ENCODE data around the gene CCDC61. TPM values are rescaled to one million over a fixed set of nuclear protein-coding genes. Genes with fewer than 3 reads are reported as not detected.

CCDC61 gene
- total RNA-seq, 1 donor from 2014 or later = 11.8 TPM

DNA sequence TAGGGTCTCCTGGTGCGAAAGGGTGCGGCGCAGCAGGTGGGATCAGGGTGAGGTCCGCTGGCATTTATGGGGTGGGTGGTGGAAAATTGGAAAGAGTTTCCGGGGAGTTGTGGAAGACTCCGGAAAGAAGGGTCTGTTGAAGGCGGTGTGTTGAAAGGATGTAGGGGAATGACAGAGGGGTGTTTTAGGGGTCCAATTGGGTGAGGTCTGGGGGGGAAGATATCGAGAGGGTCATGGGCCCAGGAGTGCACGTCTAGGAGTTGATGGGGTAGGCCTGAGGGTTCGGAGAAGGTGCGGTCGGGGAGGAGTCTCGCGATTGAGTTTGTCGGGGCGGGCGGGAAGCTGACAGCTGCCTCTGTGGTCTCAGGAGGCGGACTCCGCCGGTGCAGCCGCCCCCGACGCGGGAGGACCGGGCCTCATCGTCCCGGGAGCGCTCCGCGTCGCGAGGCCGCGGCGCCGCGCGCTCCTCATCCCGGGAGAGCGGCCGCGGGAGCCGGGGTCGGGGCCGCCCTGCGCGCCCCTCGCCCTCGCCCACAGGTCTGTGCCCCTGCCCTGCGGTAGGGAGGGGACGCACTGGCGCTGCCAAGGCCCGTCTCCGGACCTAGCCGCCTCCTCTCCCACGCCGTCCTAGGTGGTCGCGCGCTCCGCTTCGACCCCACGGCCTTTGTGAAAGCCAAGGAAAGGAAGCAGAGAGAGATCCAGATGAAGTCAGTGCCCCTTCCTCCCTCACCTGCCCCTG lies 20.6 kb downstream of the CCDC61 start:
- no peak for DNase-seq (ENCODE audit: extremely low read depth, low read depth, low spot score)

DNA sequence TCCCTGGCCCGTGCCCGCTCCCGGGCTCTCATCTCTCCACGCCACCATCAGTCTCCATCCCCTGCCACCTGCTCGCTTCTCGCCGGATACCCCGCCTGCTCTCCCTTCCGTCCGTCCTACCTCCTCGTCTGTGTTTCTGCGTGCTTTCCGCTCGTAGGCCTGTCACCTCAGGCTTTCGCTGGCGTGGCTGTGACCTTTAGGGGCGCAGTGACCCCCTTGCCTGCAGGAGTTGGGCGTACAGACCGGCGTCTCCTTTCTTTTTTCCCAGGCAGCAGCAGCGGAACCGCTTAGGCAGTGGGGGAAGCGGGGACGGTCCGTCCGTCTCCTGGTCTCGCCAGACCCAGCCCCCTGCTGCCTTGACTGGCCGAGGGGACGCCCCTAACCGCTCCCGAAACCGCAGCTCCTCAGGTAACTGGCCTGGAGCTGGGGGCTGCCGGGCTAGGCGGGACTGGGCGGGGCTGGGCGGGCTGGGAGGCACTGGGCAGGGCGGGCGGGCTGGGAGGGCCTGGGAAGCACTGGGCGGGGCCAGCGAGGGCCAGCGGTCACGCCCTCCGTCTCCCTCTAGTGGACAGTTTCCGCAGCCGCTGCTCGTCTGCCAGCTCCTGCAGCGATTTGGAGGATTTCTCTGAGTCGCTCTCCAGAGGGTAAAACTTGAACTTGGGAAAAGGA lies 21.3 kb downstream of the CCDC61 start:
- DNase-seq (ENCODE audit: extremely low read depth, low read depth, low spot score) = no peak

DNA sequence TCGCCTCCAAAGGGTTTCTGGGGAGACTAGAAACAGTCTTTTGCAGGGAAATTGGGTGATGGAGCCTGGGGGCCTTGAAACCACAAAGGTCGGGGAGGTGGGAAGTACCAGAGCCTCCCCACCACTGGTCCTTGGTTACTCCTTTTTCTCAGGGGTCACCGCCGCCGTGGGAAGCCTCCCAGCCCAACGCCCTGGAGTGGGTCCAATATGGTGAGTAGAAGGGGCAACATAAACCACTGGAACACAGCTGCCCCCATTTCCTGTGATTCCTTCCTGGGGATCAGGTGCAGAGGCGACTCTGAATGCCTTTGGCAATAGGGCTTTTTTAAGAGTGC lies 21.8 kb downstream of the CCDC61 start:
- no peak for DNase-seq (ENCODE audit: extremely low read depth, low read depth, low spot score)

DNA sequence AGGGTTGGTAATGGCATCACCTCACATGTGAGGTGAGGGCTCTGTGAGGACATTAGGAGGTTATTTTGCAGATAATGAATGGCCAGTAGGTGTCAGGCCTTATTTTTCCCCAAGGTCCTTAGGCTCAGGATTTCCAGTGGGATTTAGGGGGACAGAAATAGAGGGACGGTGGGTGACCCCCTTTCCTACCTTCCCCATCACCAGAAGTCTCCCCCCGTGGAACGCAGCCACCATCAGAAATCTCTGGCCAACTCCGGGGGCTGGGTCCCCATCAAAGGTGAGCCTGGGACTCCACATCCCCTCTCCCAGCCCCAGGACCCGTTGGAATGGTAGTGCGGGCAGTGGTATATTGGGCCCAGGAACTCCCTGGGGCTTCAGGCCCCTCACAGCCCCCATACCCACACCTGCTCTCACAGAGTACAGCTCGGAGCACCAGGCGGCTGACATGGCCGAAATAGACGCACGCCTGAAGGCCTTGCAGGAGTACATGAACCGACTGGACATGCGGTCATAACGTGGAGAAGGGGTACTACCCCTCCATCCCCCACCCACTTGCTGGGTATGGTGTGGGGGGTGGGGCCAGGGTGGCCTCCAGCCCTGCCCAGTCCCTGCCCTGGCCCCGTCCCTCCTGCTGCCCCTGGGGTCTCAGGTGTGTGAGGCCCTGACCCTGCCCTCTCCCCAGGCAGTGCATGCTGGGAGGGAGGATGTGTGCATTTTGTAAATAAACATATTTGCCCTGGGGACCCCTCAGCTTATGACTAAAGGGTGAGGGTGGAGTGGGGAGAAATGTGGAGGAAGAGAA lies 22.8 kb downstream of the CCDC61 start:
- DNase-seq (ENCODE audit: extremely low read depth, low read depth, low spot score) = no peak

DNA sequence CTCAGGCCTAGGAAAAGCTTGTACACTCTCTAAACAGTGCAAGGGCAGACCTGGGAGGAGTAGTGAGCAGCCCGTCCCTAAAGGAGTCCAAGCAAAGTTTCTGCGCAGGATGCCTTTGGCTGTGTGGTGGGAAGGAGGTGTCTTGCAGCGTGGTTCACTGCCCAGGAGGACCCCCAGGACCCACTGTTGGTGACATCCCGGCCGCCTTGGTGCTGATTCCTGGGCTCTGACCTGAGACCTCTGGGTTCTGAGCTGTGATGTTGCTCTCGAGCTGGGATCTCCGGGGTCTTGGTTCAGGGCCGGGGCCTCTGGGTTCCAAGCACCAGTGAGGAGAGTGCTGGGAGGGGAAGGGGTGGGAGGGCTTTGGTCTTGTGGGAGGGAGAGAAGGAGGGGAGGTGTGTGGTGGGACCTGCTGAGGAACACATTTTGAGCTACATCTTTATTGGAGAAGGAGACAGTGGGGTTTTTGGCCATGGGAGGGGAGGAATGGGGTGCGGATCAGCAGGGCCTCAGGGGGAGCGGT lies 23.5 kb downstream of the CCDC61 start:
- no peak for DNase-seq (ENCODE audit: extremely low read depth, low read depth, low spot score)

DNA sequence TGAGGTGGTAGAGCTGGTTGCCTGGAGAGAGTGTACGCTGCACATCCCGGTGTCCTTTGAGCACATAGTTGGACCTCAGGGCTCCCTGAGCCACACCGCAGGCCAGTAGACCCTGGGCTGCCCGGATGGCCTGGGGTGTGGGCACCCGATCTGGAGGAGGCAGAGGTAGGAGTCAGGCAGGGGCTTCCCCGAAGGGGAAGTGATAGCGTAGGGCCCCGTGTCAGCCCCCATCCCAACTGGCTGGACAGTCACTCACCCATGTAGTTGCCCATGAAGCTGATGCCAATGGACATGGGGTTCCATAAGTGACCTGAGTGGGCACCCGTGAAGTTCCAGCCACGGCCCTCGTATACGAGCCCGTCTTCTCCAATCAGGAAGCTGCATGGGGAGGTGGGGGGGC lies 24.0 kb downstream of the CCDC61 start:
- no peak for DNase-seq (ENCODE audit: extremely low read depth, low read depth, low spot score)

DNA sequence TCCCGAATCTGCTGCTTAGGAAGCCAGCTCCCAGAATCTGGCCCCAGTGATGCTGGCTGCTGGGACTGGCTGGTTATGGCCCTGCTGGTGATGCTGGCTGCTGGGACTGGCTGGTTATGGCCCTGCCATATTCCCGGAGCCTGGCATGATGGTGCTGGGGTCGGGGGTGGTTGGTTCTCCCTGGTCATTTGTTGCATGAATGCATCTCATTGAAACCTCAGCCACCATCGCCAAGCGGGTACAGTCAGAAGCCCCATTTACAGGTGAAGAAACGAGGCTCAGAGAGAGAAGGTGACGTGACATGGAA lies 25.5 kb downstream of the CCDC61 start:
- no peak for DNase-seq (ENCODE audit: extremely low read depth, low read depth, low spot score)

DNA sequence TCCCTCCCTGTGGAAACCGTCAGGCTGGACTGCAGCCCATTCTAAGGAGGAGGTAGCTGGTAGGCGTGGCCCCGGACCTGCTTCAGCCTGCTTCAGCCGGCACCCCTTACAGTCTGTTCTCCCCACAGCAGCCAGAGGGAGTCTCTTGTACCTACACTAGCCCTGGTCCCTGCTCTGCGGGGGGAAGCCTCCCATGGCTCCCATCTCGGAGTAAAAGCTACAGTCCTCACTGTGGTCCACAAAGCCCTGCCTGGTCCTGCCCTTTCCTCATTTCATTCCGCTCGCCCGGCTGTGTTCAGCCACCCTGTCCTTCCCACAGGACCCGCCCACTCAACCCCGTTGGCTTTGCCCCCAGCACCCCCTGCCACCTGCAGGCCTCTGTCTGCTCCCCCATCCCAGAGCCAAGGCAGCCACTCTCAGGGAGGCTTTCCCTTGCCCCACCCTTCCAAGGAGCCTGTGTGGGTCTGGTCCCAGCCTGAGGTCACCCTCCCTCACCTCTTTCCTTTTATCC lies 26.3 kb downstream of the CCDC61 start:
- no peak for DNase-seq (ENCODE audit: extremely low read depth, low read depth, low spot score)

DNA sequence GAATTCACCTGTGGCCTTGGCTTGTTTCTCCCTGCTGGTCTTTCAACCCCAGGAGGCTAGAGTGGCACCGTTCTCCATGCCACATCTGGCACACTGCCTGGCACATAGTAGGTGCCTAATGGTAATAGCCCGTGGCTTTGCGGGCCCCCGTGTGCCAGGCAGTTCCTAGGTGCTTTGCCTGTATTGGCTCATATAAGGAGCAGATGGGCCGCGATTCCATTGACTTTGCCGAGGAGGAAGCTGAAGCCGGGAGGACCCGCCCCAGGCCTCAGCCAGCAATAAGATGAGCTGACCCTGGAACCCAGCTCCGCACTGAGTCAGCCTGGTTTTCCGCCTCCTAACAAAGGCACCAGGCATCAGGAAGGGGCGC lies 26.8 kb downstream of the CCDC61 start:
- no peak for DNase-seq (ENCODE audit: extremely low read depth, low read depth, low spot score)

DNA sequence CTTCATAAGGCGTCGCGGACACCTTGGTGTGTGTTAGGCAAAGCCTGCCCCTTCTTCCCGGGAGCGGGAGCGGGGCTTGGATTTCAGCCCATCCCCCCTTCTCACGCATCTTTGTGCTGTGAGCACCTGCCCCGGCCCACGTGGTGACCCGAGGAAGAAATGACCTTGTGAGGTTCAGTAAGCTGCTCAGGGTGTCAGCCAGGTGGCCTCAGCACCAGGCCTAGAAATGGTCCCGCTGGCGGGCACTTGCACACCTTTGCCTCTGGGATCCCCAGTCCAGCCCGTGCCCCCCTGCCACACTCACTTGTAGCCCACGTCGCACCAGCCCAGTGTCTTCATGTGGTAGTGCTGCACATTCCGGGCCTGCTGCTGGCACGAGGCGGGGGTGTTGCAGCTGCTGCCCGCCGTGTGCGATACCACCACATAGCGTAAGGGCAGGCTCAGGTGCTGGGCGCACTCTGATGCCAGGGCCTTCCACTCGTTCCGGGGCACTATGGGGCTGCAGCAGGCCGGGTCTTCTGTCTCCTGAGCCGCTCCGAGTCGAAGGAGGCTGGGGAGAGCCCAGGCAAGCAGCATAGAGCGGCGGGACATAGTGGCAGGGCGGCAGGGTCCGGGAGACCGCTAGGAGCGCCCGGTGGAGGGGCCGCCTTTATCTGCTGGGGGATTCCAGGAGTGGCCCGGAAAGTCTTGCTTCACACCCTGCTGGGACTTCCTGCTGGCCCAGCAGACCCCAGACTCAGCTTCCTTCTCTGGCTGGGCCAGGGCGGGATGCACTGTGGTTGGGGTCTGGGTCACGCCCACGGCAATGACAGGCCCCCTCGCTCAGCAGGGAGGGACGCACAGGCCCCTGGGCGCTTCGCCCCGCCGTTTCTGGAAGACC lies 27.4 kb downstream of the CCDC61 start, which contains the start of gene PGLYRP1:
PGLYRP1 (minus strand) TSS at position 623 of the 880 bp plus-strand sequence; CDS start at position 591, 32 bp downstream.
- no peak for DNase-seq (ENCODE audit: extremely low read depth, low read depth, low spot score)

DNA sequence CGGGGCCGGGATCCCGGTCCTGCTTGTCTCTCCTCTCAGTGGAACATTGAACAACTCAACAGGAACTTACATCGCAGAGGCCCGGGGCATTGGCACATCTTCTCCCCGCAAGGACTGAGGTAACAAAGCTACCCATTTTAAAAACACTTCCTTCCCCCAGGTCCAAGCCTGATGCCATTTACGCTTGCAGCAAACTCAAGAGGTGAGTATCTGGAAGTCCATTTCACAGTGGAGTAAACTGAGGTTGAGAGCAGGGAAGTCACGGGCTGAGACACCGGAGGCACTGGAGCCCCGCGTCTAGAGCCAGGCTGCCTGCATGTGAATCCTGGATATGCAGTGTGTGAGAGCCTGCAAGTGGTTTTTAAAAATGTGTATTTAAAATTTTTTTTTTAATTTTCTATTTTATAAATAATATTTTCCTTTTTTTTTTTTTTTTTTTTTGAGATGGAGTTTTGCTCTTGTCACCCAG lies 28.1 kb downstream of the CCDC61 start:
- DNase-seq (ENCODE audit: extremely low read depth, low read depth, low spot score) = no peak

DNA sequence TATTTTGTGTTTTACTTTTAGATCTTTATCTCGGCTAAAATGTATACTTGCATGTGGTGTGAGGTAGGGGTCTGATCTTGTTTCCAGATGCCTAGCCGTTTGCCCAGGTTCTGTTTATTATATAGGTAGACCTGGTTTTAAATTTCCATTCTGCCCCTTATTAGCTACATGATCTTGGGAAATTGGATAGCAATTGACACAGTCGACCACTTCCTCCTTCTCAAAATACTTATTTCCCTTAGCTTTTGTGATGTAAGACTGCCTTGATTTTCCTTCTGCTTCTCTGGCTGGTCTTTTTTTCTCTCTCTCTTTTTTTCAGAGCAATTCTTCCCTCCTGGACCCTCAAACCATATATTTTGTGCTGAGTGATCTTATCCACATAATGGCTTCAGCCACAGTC lies 30.6 kb downstream of the CCDC61 start:
- DNase-seq (ENCODE audit: extremely low read depth, low read depth, low spot score) = no peak

DNA sequence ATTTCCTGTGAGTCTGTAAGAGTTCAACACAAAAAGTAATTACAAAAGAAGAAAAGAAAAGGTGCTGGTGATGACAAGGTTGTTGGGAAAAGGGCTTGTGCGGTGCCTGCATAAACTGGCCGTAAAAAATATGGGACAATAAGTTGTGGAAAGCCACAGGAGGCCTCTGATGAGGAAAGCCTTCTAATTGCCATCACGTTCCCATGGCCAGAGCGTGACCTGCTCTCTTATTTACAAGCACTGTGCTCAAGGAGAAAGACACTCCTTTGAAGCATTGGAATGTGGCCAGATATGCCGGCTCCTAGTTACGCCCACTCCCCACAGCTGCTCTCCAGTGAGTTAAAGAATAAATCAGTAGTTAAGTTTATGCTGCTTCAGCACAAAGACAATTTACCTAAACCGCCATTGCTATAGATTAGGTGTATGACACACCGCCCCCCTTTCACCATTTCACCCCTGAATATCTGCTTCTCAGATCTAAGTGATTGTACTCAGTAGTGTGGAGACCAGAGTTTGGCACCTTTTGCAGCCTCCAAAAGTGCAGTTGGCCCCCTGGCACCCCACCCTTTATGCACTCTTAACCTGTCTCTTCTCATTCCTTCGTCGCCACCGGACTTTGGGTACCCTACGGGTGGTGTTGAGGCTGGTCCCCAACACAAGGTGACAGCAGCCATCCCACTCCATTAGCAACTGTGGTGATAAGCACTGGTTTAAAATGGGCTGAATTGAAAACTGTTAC lies 35.7 kb downstream of the CCDC61 start:
- DNase-seq (ENCODE audit: extremely low read depth, low read depth, low spot score) = no peak

DNA sequence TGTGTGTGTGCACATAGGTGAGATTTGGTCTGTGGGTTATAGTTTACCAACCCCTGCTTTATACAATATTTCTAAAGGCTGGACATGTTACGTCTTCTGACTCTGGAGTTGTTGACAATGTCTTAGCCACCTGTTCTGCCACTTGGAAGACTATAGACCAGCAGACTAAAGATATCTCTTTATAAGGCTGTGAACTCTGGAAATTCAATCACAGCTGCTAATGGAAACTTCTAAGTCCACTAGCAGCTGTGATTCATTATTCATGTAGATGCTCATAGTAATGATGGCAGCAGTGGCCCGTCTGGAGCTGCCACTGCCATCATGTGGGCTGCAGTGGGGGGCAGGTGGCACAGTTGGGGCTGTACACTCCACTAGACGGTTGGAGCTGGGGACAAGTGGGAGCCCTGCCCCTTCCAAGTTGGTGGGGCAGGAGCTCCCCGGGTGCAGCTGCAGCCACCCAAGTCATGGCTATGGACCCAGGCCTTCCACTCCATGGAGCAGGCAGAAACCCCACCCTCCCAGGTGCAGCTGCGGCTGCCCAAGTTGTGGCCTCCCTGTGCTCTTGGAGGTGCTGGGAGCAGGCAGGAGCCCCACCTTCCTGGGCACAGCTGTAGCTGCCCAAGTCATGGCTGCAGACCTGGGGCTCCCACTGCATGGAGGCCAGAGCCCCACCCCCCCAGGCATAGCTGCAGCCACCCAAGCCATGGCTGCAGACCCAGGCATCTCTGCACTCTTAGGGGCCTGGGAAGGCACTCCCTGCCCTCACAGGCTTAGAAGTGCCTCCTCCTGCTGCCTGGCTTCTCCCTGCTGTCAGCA lies 36.7 kb downstream of the CCDC61 start:
- DNase-seq (ENCODE audit: extremely low read depth, low read depth, low spot score) = no peak

DNA sequence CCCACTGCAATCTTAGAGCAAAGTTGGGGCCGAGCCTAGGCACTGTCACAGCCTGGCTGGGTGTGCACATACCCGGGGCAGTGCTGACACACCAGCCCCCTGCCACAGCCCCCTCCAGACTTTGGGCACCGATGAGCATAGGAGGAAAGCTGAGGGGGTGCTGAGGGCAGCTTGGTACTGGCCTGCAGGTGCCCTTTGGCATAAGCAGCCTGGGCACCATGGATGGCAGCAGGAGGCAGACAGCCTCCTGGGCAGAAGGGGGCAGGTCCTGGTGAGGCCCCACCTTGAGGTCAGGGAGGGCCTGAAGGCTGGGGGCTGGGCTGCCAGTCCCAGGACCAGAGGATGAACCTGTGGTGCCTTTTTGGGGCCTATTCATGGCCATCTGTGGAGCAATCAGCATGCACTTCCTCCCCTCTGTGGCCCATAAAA lies 37.3 kb downstream of the CCDC61 start:
- no peak for DNase-seq (ENCODE audit: extremely low read depth, low read depth, low spot score)

DNA sequence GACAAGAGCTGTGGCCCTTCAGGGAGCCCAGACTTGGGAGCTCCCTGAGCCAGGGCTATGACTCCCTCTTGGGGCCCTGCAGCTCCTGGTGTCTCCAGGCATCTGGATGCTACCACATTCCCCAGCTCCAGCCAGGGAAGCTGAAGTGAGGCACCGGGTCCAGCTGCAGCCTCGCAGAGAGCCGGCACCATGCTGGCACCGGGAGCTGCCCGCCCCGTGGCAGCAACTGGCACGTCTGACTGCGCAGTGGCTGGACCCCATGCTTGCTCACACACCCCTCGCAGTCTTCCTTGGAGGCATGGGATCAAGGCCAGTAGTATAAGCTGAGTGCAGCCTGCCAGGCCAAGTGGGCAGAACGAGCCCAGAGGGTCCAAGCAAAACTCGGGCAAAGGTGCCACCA lies 38.1 kb downstream of the CCDC61 start:
- DNase-seq (ENCODE audit: extremely low read depth, low read depth, low spot score) = no peak

DNA sequence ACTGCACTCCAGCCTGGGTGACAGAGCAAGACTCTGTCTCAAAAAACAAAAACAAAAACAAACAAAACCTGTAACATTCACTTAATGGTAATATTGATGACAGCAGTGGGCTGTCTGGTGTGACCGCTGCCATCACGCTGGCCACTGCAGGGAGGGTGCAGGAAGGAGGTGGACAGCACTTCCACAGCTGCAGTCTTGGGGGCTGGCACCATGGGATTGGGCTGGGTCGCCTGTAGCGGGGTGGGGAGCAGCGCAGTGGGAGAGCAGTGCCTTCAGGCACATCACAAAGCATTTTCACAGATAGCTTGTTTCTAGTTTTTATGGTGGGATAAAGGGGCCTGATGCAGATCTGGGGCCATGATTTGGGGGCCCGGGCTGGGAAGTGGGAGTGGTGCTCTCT lies 40.3 kb downstream of the CCDC61 start:
- DNase-seq (ENCODE audit: extremely low read depth, low read depth, low spot score) = no peak

DNA sequence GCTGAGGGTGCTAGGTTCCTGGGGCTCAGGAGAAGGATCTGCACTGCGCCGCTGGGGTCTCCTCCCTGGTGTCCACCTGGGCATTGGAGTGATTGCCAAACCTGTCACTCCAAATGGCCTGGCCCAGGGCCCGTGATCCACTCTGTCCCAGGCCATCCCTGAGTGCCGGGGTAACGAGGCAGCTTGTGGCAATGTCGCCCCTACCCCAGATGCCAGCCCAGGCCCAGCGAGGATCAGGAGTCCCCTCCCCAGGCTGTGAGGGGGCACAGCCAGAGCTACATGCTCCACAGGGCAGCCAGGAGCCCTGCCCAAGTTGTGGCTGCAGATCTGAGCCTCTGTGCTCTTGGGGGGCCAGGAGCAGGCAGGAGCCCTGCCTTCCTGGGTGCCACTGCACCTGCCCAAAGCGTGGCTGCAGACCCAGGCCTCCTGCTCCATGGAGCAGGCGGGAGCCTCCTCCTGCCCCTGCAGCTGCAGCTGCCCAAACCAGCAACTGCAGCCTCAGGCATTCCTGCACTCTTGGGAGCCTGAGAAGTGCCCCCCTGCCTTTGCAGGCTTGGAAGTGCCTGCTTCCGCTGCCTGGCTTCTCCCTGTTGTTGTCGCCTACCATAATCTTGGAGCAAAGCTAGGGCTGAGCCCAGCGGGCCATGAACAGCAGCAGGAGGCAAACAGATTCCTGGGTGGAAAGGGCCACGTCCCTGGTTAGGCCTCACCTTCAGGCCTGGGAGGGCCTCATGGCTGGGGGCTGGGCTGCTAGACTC lies 40.9 kb downstream of the CCDC61 start:
- no peak for DNase-seq (ENCODE audit: extremely low read depth, low read depth, low spot score)
